K562 (cell line): ENCODE results near the gene ENTPD5. TPM values are rescaled to one million over a fixed set of nuclear protein-coding genes. Genes with fewer than 3 reads are reported as not detected.

Source experiments
- ATAC-seq: fragments of 200-7000 bp; cut with Tn5 transposase; 3 replicates; pipeline ENCODE4 v1.9.1; 2020; ENCODE audit warnings: moderate library complexity
- BruUV-seq: library from RNA; stranded (reverse); fragments of 400-500 nt; replicated peaks from 2 replicates; lab custom pipeline; 2021; lab: Mats Ljungman, UMichigan
- CTCF ChIA-PET: fragments of 300-600 bp; formaldehyde crosslinking; extraction: SDS; loops from one replicate; lab custom pipeline; 2021; ENCODE audit warnings: low intra/inter-chr PET ratio; lab: Yijun Ruan, JAX
- POLR2A ChIA-PET: fragments of 300-600, 350-650 bp; sonication (Branson Sonifier 250); formaldehyde crosslinking; extraction: SDS; loops from one replicate; lab custom pipeline; 2021; ENCODE audit warnings: antibody characterized with exemption, inconsistent platforms; lab: Yijun Ruan, JAX
- DNase-seq, 4 experiments: peaks; one replicate each; pipeline versions ENCODE4 v3.0.0 to v3.0.0-alpha.2; 2011 to 2018; ENCODE audit warnings: low spot score in 3 of 4, mixed read lengths in 3 of 4; ENCODE audit errors: extremely low read depth in 1 of 4
- FAIRE-seq: peaks from 2 replicates; lab custom pipeline; 2011; peaks lifted over from hg19 to GRCh38; lab: Jason Lieb, UNC
- H2AFZ ChIP-seq: 2 replicates; pipeline ENCODE4 v1.6.0; 2011; ENCODE audit warnings: low read depth, low read length, control low read depth, inconsistent platforms
- H3K27ac ChIP-seq: fragments of 200-600 bp; 3 replicates; pipeline ENCODE4 v1.8.0; 2011; ENCODE audit warnings: low read depth, mild to moderate bottlenecking, control low read depth, inconsistent platforms, low read length, moderate library complexity, mixed read lengths; ENCODE audit errors: extremely low read depth
- H3K27me3 ChIP-seq, 2 experiments: fragments of 300-600 bp in 1 of 2; 2 replicates in 1 of 2; 3 replicates in 1 of 2; pipeline versions ENCODE4 v1.6.0 to v1.8.0; 2011; ENCODE audit warnings: inconsistent platforms in 2 of 2, low read length in 2 of 2, mild to moderate bottlenecking in 1 of 2, mixed read lengths in 1 of 2, moderate library complexity in 1 of 2; ENCODE audit not compliant: control insufficient read depth in 2 of 2, insufficient read depth in 2 of 2
- H3K36me3 ChIP-seq: fragments of 300-600 bp; 3 replicates; pipeline ENCODE4 v1.8.0; 2011; ENCODE audit warnings: mild to moderate bottlenecking, low read length, inconsistent platforms; ENCODE audit not compliant: control insufficient read depth, insufficient read depth
- H3K4me1 ChIP-seq, 2 experiments: fragments of 200-600 bp in 1 of 2; replicated peaks in 1 of 2; 2 replicates in 1 of 2; 3 replicates in 1 of 2; pipeline versions ENCODE4 v1.5.1 to v1.8.0; 2011; ENCODE audit warnings: inconsistent platforms in 2 of 2, low read length in 2 of 2, mild to moderate bottlenecking in 1 of 2, mixed read lengths in 1 of 2, moderate library complexity in 1 of 2; ENCODE audit not compliant: control insufficient read depth in 2 of 2, insufficient read depth in 2 of 2
- H3K4me2 ChIP-seq: 2 replicates; pipeline ENCODE4 v1.6.1; 2011; ENCODE audit warnings: low read length, control low read depth, inconsistent platforms, mixed read lengths; ENCODE audit not compliant: insufficient read depth
- H3K4me3 ChIP-seq: fragments of 200-600 bp; sonication (generic), shearing (Covaris generic); 2 replicates; pipeline ENCODE4 v1.5.1; 2016; ENCODE audit warnings: control low read depth, inconsistent platforms
- H3K79me2 ChIP-seq: fragments of 200-600 bp; 3 replicates; pipeline ENCODE4 v1.8.0; 2011; ENCODE audit warnings: low read length, inconsistent platforms; ENCODE audit not compliant: control insufficient read depth, insufficient read depth
- H3K9ac ChIP-seq, 2 experiments: 2 replicates each; pipeline versions ENCODE4 v1.6.0 to v1.6.1; 2011; ENCODE audit warnings: low read depth in 2 of 2, low read length in 2 of 2, control low read depth in 1 of 2, inconsistent platforms in 1 of 2, mild to moderate bottlenecking in 1 of 2, mixed read lengths in 1 of 2; ENCODE audit not compliant: insufficient read depth in 1 of 2
- H3K9me1 ChIP-seq: one replicate; pipeline ENCODE4 v1.6.0; 2011; ENCODE audit warnings: inconsistent platforms, mild to moderate bottlenecking, low read length, moderate library complexity; ENCODE audit not compliant: control insufficient read depth, insufficient read depth
- H3K9me3 ChIP-seq: replicated peaks from 2 replicates; pipeline ENCODE4 v1.5.1; 2011; ENCODE audit warnings: low read depth, low read length, inconsistent platforms; ENCODE audit not compliant: control insufficient read depth, insufficient read depth
- H4K20me1 ChIP-seq: replicated peaks from 2 replicates; pipeline ENCODE4 v1.6.1; 2011; ENCODE audit warnings: low read length, inconsistent platforms, mixed read lengths; ENCODE audit not compliant: control insufficient read depth, insufficient read depth
- ASH1L ChIP-seq: fragments of 450-650 bp; IDR thresholded peaks from 2 replicates; pipeline ENCODE4 v1.6.1; 2018; ENCODE audit warnings: borderline replicate concordance, mild to moderate bottlenecking, low read depth; ENCODE audit not compliant: partially characterized antibody
- CBX2 ChIP-seq: fragments of 200-600 bp; sonication (generic); IDR thresholded peaks from one replicate; pipeline ENCODE4 v1.6.1; 2012; ENCODE audit warnings: mild to moderate bottlenecking, low read length, inconsistent platforms; ENCODE audit not compliant: insufficient read depth, poor library complexity, severe bottlenecking
- CHAMP1 ChIP-seq: fragments of 450-650 bp; IDR thresholded peaks from 2 replicates; pipeline ENCODE4 v1.6.1; 2016; ENCODE audit warnings: mild to moderate bottlenecking
- CSDE1 ChIP-seq, 2 experiments: fragments of 450-650 bp; IDR thresholded peaks; 2 replicates each; pipeline ENCODE4 v1.6.1; 2016; ENCODE audit warnings: mild to moderate bottlenecking in 1 of 2
- GATA2 ChIP-seq: sonication (generic); formaldehyde crosslinking; IDR thresholded peaks from 2 replicates; pipeline ENCODE4 v1.4.0; 2020; ENCODE audit warnings: mild to moderate bottlenecking, missing genetic modification reagents
- LEF1 ChIP-seq: fragments of 450-650 bp; IDR thresholded peaks from 2 replicates; pipeline ENCODE4 v1.6.1; 2016; ENCODE audit warnings: mild to moderate bottlenecking
- NFYB ChIP-seq: IDR thresholded peaks from 2 replicates; pipeline ENCODE4 v1.6.1; 2011; ENCODE audit warnings: mild to moderate bottlenecking, moderate library complexity; ENCODE audit not compliant: insufficient read length; ENCODE audit errors: extremely low read depth
- PHTF2 ChIP-seq: fragments of 250-450 bp; sonication (Bioruptor Pico); IDR thresholded peaks from 2 replicates; pipeline ENCODE4 v1.5.0; 2021; ENCODE audit warnings: mild to moderate bottlenecking
- ZNF408 ChIP-seq: fragments of 250-450 bp; sonication (Bioruptor Pico); IDR thresholded peaks from 2 replicates; pipeline ENCODE4 v1.4.0; 2020; ENCODE audit warnings: low read depth, mild to moderate bottlenecking, moderate library complexity
- ZNF75A ChIP-seq: fragments of 450-650 bp; formaldehyde crosslinking; IDR thresholded peaks from 2 replicates; pipeline ENCODE4 v1.4.0; 2020; ENCODE audit warnings: mild to moderate bottlenecking
- WGBS: fragments of 100-300 bp; shearing (Covaris generic); methylation state at CpG from one replicate; pipeline ENCODE4 v1.1.6; 2016; ENCODE audit warnings: low coverage, mixed read lengths; ENCODE audit not compliant: insufficient coverage; ENCODE audit errors: missing lambda C conversion rate; 5-methylcytosine and 5-hydroxymethylcytosine counted together
- in situ Hi-C: fragments of 300-500 bp; cut with MboI; formaldehyde crosslinking; loops from 4 replicates; pipeline ENCODE4 v1.15.0; 2018; ENCODE audit warnings: inconsistent platforms, mixed read lengths
- intact Hi-C: fragments of 100-400 bp; cut with micrococcal nuclease; formaldehyde crosslinking; loops from 2 replicates; pipeline ENCODE4 v1.14.2; 2022
- polyA plus RNA-seq, 8 experiments: library from polyadenylated mRNA; depleted of rRNA in 4 of 8; stranded (reverse) in 5 of 8; unstranded in 3 of 8; fragments of >200 nt; fragmentation: Nextera tagmentation in 2 of 8; fragmentation: Illumina TruSeq in 1 of 8; extraction: Ambion mirVana in 2 of 8; extraction: Trizol in 1 of 8; gene quantifications; 2 replicates each; pipeline versions ENCODE4 v1.2.1 to v1.2.3, GENCODE V29; 2011 to 2014; ENCODE audit warnings: inconsistent platforms in 1 of 8, missing spikeins in 1 of 8
- total RNA-seq, 7 experiments: library from RNA; depleted of rRNA in 6 of 7; stranded (reverse); fragments of >200 nt in 6 of 7; fragmentation: Illumina TruSeq in 2 of 7; extraction: Trizol in 2 of 7; gene quantifications; 2 replicates each; pipeline versions ENCODE4 v1.2.1 to v1.2.3, GENCODE V29; 2011 to 2021; ENCODE audit warnings: low replicate concordance in 1 of 7
- TF ChIP-seq, protein P1 (sequence below): sonication (generic); formaldehyde crosslinking; IDR thresholded peaks from 2 replicates; pipeline ENCODE4 v1.8.1; 2023; ENCODE audit warnings: mild to moderate bottlenecking, missing genetic modification reagents, moderate library complexity
- TF ChIP-seq, protein P2 (sequence below): fragments of 250-450 bp; sonication (Bioruptor Pico); IDR thresholded peaks from 2 replicates; pipeline ENCODE4 v1.8.0; 2021; ENCODE audit warnings: borderline replicate concordance, mild to moderate bottlenecking, moderate library complexity; ENCODE audit not compliant: poor library complexity, severe bottlenecking

ENTPD5 gene
- total and polyA plus RNA-seq, 9 of the 15 experiments (the other 6 are each of a cell fraction or from before 2014, with no cell fraction given), result 2.7 to 15.3 (median 10.3) TPM

DNA sequence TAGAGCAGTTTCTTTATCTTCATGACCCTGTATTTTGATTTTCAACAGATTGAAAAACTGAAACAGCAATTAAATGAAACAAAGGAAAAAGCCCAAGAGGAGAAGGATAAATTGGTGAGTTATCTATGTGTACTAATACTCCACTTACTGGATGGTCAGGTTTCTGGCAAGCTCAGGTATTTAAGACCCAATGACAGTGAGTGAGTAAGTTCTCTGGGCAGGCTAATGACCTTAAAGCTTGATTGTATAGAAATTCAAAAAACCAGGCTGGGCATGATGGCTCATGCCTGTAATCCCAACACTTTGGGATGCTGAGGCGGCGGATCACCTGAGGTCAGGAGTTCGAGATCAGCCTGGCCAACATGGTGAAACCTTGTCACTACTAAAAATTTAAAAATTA is 10.0 kb upstream of the ENTPD5 start:
- DNase-seq (no peak), FAIRE-seq (no peak), ATAC-seq (no peak)
- intact Hi-C loops, result no loop called here
- Histone ChIP-seq H3K9ac (no peak overlapping the region), H3K4me3 (no peak overlapping the region), H3K9me3 (no peaks in the 10 kb centered on the region), H3K4me2 (no peak overlapping the region), H2AFZ (no peak overlapping the region), H4K20me1 (no peaks in the 10 kb centered on the region), H3K27me3 (no peaks in the 10 kb centered on the region), H3K79me2 (no peaks in the 10 kb centered on the region), H3K36me3 (no peaks in the 10 kb centered on the region), H3K27ac (no peak overlapping the region), H3K9me1 (no peaks in the 10 kb centered on the region), H3K4me1 (no peaks in the 10 kb centered on the region)
- BruUV-seq, result no TSS peak
- TF ChIP-seq CSDE1 (IDR thresholded peaks at IDR 0.05) (no peak), CBX2 (no peak), CHAMP1 (no peak), ZNF75A (CRISPR knock-in tag) (no peak), PHTF2 (CRISPR knock-in tag) (no peak), LEF1 (no peak), NFYB (no peak), ZNF408 (CRISPR knock-in tag) (no peak), GATA2 (CRISPR knock-in tag) (no peak), ASH1L (no peak)
- TF ChIP-seq, protein P1, sequence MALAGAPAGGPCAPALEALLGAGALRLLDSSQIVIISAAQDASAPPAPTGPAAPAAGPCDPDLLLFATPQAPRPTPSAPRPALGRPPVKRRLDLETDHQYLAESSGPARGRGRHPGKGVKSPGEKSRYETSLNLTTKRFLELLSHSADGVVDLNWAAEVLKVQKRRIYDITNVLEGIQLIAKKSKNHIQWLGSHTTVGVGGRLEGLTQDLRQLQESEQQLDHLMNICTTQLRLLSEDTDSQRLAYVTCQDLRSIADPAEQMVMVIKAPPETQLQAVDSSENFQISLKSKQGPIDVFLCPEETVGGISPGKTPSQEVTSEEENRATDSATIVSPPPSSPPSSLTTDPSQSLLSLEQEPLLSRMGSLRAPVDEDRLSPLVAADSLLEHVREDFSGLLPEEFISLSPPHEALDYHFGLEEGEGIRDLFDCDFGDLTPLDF (CRISPR knock-in tag), result no peak
- TF ChIP-seq, protein P2, sequence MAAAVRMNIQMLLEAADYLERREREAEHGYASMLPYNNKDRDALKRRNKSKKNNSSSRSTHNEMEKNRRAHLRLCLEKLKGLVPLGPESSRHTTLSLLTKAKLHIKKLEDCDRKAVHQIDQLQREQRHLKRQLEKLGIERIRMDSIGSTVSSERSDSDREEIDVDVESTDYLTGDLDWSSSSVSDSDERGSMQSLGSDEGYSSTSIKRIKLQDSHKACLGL (CRISPR knock-in tag), result no peak
- ChIA-PET CTCF (interaction anchor here (0.6 kb wide), 1 partner anchor 1555 kb away, joined by 3 read pairs; no protein-coding TSS in a partner anchor), POLR2A (interaction anchor here (1.2 to 1.9 kb wide), 2 partner anchors 11 to 12 kb away, joined by 3 to 5 read pairs; partner anchors contain the start of genes BBOF1 and ENTPD5)
- WGBS, result 87% methylated on average over 3 of the region's 3 CpGs
- in situ Hi-C loops, result no loop called here
